Skeletal muscle satellite cell (primary cell): ENCODE results near the gene PLA2G1B. TPM values are rescaled to one million over a fixed set of nuclear protein-coding genes. Genes with fewer than 3 reads are reported as not detected.

Experiments
- H3K27me3 ChIP-seq: 2 replicates; pipeline ENCODE4 v1.7.0; 2013; ENCODE audit warnings: low read length; ENCODE audit not compliant: control insufficient read depth, insufficient read depth
- H3K36me3 ChIP-seq: 2 replicates; pipeline ENCODE4 v1.7.0; 2013; ENCODE audit warnings: mild to moderate bottlenecking, control low read depth, low read length; ENCODE audit not compliant: insufficient read depth
- H3K4me1 ChIP-seq: 2 replicates; pipeline ENCODE4 v1.7.0; 2013; ENCODE audit warnings: low read length; ENCODE audit not compliant: control insufficient read depth, insufficient read depth
- H3K4me2 ChIP-seq: 2 replicates; pipeline ENCODE4 v1.7.0; 2013; ENCODE audit warnings: mild to moderate bottlenecking, low read length
- H3K4me3 ChIP-seq: 2 replicates; pipeline ENCODE4 v1.7.0; 2013; ENCODE audit warnings: low read length
- H3K9ac ChIP-seq: 2 replicates; pipeline ENCODE4 v1.7.0; 2013; ENCODE audit warnings: mild to moderate bottlenecking, low read depth, low read length, moderate library complexity
- H3K9me3 ChIP-seq: replicated peaks from 2 replicates; pipeline ENCODE4 v1.7.0; 2013; ENCODE audit warnings: mild to moderate bottlenecking, control low read depth, low read length
- small RNA-seq: library from RNA; depleted of rRNA; stranded (forward); fragments of <200 nt; gene quantifications from one replicate; pipeline ENCODE3, GENCODE V24; 2012

PLA2G1B gene

DNA sequence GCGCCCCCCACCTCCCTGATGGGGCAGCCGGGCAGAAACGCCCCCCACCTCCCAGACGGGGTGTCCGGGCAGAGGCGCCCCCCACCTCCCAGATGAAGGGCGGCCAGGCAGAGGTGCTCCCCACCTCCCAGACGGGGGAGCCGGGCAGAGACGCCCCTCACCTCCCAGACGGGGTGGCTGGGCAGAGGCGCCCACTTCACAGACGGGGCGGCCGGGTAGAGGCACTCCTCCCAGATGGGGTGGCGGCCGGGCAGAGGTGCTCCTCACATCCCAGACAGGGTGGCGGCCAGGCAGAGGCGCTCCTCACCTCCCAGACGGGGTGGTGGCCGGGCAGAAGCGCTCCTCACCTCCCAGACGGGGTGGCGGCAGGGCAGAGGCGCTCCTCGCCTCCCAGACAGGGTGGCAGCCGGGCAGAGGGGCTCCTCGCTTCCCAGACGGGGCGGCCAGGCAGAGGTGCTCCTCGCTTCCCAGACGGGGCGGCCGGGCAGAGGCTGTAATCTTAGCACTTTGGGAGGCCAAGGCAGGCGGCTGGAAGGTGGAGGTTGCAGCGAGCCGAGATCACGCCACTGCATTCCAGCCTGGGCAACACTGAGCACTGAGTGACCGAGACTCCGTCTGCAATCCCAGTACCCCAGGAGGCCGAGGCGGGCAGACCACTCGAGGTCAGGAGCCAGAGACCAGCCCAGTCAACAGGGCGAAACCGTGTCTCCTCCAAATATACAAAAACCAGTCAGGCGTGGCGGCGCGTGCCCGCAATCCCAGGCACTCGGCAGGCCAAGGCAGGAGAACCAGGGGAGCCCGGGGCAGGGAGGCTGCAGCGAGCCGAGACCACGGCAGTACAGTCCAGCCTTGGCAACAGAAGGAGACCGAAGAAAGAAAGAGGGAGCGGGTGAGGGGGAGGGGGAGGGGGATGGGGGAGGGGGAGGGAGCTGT, 49.2 kb downstream of the PLA2G1B start:
- H3K4me2 ChIP-seq = no peak overlapping the region
- H3K36me3 ChIP-seq = no peaks in the 10 kb centered on the region
- no peaks in the 10 kb centered on the region for H3K27me3 ChIP-seq
- H3K9me3 ChIP-seq = no peaks in the 10 kb centered on the region
- no peak overlapping the region for H3K9ac ChIP-seq
- peaks cover 4% of the 10 kb centered on the region for H3K4me1 ChIP-seq
- no peak overlapping the region for H3K4me3 ChIP-seq

DNA sequence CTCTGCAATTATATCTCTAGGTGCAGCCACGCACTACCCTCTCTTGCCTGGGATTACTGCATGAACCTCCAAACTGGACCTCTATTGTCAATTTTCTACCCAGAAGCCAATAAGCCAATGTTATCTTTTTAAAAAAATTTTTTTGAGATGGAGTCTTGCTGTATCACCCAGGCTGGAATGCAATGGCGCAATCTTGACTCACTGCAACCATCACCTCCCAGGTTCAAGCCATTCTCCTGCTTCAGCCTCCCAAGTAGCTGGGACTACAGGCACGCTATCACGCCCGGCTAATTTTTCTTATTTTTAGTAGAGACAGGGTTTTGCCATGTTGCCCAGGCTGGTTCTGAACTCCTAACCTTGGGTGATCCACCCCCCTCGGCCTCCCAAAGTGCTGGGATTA, 50.8 kb downstream of the PLA2G1B start:
- Histone ChIP-seq H3K27me3 (no peaks in the 10 kb centered on the region), H3K4me2 (no peak overlapping the region), H3K9ac (no peak overlapping the region), H3K36me3 (no peaks in the 10 kb centered on the region), H3K9me3 (no peaks in the 10 kb centered on the region), H3K4me1 (peaks cover 4% of the 10 kb centered on the region), H3K4me3 (no peak overlapping the region)

Small RNA genes lying within 50 kb of the gene (small RNA-seq; reads per million reads assigned to genes)
- gene RNU4-1 = 280 reads per million, percentile 98 among the genes with 10 or more reads in this experiment
- 638 reads per million, percentile 99 among the genes with 10 or more reads in this experiment for gene RNU4-2
- not detected for gene RNU6-1088P
